ENCODE data around the gene LMAN1L.

Gene LMAN1L

DNA sequence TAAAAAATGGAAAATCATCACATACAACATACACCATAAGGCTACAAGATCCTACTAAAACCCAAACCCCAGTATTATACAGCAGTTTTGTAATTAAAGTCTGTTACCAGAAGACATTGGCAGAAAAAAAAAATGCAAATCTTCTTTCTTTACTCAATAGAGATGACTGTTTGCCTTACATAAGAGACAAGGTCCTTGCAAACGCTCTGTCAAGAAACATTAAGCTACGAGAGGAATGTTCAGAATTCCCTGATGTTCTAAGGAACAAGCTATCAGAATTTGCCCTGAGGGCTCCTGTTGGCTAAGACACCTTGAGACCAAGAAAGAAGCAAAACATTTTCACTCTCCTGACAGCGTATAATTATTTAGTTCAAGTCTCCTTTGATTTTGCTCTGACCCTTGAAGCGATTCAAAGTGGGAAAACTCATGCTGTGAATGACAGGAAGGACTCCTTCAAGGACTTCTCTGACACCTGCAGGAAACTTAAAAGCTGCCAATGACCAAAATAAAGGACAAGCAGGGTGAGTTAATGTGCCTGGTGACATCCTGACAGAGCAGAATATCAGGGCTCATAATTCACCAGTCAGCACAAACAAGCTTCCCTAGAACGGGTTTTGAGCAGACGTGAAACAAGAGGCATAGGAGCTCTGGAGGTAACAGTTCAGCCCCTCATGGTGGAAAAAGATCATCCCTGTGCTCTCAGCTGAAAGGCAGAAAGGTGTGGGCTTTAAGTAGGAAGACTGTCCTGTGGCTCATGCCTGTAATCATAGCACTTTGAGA is 58.0 kb downstream of the LMAN1L start:
- Histone ChIP-seq H3K9ac (ENCODE audit: low read length) (peak overlapping the region; percentile 53), H3K27ac (ENCODE audit: low read depth, low read length) (peak overlapping the region; percentile 27), H3K4me3 (ENCODE audit: low read length) (peak overlapping the region; percentile 5)

GRCh38 chr15:74872702-74873035 is 60.0 kb downstream of the LMAN1L start:
- no peaks in the 10 kb centered on the region for H3K36me3 ChIP-seq (ENCODE audit: control insufficient read depth, insufficient read depth, low read length)
- H3K4me3 ChIP-seq (ENCODE audit: low read length), result peak overlapping the region; percentile 87
- H3K27ac ChIP-seq (ENCODE audit: low read depth, low read length), result peak overlapping the region; percentile 84
- H3K9ac ChIP-seq (ENCODE audit: low read length), result peak overlapping the region; percentile 35
- H3K4me1 ChIP-seq (ENCODE audit: control insufficient read depth, insufficient read depth, low read length), result peaks cover 13% of the 10 kb centered on the region
- H3K27me3 ChIP-seq (ENCODE audit: control insufficient read depth, insufficient read depth, low read length), result no peaks in the 10 kb centered on the region

More for the DNA sequence above, 58.0 kb downstream of the LMAN1L start:
- Histone ChIP-seq H3K36me3 (ENCODE audit: control insufficient read depth, insufficient read depth, low read length) (no peaks in the 10 kb centered on the region), H3K4me1 (ENCODE audit: control insufficient read depth, insufficient read depth, low read length) (peaks cover 13% of the 10 kb centered on the region), H3K27me3 (ENCODE audit: control insufficient read depth, insufficient read depth, low read length) (no peaks in the 10 kb centered on the region)

GRCh38 chr15:74873036-74873755 is 60.6 kb downstream of the LMAN1L start, which contains the start of gene SCAMP2:
SCAMP2 (minus strand) TSS chr15:74873365; CDS start chr15:74873255, 110 bp downstream.
- no peaks in the 10 kb centered on the region for H3K36me3 ChIP-seq (ENCODE audit: control insufficient read depth, insufficient read depth, low read length)
- H3K9ac ChIP-seq (ENCODE audit: low read length), result peak within 1 kb of the TSS; percentile 84
- peaks cover 13% of the 10 kb centered on the region for H3K4me1 ChIP-seq (ENCODE audit: control insufficient read depth, insufficient read depth, low read length)
- no peaks in the 10 kb centered on the region for H3K27me3 ChIP-seq (ENCODE audit: control insufficient read depth, insufficient read depth, low read length)
- peak within 1 kb of the TSS; percentile 84 for H3K27ac ChIP-seq (ENCODE audit: low read depth, low read length)
- H3K4me3 ChIP-seq (ENCODE audit: low read length), result peak within 1 kb of the TSS; percentile 87

- peak overlapping the region; percentile 84 for H3K27ac ChIP-seq (ENCODE audit: low read depth, low read length)
- peak overlapping the region; percentile 84 for H3K9ac ChIP-seq (ENCODE audit: low read length)
- H3K4me3 ChIP-seq (ENCODE audit: low read length), result peak overlapping the region; percentile 87
- no peaks in the 10 kb centered on the region for H3K27me3 ChIP-seq (ENCODE audit: control insufficient read depth, insufficient read depth, low read length)
- no peaks in the 10 kb centered on the region for H3K36me3 ChIP-seq (ENCODE audit: control insufficient read depth, insufficient read depth, low read length)
- H3K4me1 ChIP-seq (ENCODE audit: control insufficient read depth, insufficient read depth, low read length), result peaks cover 13% of the 10 kb centered on the region
Measured at GRCh38 chr15:74873756-74874424, 61.3 kb downstream of the LMAN1L start.

All from rectal smooth muscle tissue (tissue), 1 donor.